Measurements from ENCODE around the gene PACRG.

- no peak for TF ChIP-seq SUZ12 (IDR thresholded peaks at IDR 0.05; ENCODE audit: extremely low read depth, insufficient read depth, insufficient read length)
- no peak for TF ChIP-seq ZNF274 (IDR thresholded peaks at IDR 0.05; ENCODE audit: low read depth, low read length)
Observed at GRCh38 chr6:163123098-163123497, 395.3 kb downstream of the PACRG start.

All from NT2/D1 (cell line).